ENCODE measurements around the gene WDR48.

- TF ChIP-seq POLR2A (IDR thresholded peaks at IDR 0.05), result no peak
- TF ChIP-seq CTCF (IDR thresholded peaks at IDR 0.05), result no peak
Observed at GRCh38 chr3:39050029-39050428, 1.8 kb upstream of the WDR48 start.

All from uterus (tissue), 2 donors.